ENCODE data around the gene FBLN1.
A peak's percentile ranks its signal among the peaks of the same experiment; 100 is the strongest.
"Not testable (repeated sequence)": the region's sequence is repeated elsewhere in the genome, so short reads cannot be mapped to it uniquely, and the experiment has no call there.

The FBLN1 gene

DNA sequence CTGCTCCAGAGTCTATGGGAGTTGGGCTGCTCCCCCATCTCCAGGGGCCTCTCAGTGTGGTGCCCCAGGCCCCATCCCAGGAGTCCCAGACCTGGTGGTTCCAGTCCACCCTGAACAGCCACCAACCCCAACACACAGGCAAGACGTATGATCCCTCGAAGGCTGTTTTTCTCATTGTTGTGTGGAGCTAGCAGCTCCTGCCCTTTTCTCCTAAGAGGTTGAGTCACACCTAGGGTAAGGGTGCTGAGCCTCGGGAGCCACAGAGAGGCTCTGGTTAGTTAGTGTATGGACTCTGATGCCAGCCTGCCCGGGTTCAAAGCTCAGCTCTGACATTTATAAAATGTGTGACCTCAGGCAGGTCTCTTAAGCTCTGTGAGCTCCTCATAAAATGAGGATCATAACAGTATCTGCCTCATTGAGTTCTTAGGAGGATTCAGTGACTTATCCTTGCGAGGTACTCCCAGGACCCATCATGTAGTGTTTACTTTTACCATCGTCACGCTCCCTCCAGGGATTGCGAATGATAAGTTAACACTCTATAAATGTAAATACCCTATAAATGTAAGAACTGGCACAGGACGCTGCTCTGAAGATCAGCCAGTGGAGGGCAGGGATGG, 47.2 kb downstream of the FBLN1 start:
- no peak for DNase-seq

DNA sequence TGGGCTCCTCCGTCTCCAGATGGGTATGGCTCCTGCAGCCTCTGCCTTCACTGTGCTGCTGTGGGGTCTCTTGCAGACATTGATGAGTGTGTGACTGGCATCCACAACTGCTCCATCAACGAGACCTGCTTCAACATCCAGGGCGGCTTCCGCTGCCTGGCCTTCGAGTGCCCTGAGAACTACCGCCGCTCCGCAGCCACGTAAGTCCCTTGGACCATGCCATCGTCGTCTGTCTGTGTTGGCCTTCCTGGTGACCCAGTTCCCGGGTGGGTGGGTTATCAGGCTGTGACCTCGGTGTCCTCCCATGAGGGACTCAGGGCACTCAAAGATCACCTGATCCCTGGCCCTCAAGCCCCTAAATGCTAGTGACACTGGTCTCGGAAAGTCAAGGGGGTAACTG, 47.7 kb downstream of the FBLN1 start:
- no peak for DNase-seq

DNA sequence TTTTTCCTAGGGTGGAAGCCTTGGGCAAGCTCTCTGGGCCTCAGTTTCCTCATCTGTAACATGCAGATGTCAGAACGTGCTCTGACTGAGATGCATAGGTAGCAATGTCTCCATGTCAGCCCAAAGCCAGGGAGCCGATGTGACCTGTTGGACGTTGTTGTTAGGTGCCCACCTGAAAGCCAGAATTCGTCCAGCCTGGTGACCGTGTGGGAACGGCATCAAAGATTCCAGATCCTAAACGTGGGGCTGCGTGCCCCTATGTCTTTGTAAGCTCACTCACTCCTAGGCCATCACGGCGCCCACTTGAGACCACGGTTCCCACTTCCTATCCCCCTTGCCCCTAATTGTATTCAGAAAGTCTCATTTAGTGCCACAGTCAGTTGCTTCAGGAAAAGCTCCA, 48.2 kb downstream of the FBLN1 start:
- DNase-seq: no peak

DNA sequence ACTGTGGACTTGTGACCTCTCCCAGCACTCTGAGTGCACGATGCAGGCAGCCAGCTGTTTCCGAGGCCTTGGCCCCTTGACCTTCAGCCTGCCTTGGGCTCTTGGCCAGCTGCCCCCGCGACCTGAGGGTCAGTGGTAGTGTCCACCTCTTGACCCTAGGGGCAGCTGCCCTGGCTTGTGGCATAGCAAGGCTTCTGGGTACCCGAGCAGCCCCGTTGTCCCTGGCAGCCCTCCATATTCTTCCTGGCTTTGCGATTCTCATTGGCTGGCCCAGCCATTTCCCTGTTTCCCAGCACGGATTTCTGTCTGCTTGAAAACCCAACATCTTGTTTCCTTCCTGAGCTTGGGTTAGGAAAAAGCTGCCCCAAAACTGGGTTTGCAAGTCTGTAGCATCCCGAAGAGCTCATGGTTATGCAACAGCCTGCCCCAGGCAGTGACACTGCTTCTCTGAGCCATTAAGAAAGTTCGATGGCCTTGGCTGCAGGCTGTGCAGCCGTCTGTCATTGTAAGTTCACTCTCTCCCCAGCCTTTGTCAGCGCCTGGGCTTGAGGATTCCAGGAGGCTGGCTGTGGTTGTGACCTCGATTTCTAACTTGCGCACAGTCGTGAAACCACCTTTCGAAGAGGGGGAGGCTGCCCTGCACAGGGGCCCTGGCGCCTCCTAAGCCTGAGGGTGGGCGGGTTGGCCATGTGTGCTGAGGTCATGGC, 48.8 kb downstream of the FBLN1 start:
- DNase-seq: no peak

DNA sequence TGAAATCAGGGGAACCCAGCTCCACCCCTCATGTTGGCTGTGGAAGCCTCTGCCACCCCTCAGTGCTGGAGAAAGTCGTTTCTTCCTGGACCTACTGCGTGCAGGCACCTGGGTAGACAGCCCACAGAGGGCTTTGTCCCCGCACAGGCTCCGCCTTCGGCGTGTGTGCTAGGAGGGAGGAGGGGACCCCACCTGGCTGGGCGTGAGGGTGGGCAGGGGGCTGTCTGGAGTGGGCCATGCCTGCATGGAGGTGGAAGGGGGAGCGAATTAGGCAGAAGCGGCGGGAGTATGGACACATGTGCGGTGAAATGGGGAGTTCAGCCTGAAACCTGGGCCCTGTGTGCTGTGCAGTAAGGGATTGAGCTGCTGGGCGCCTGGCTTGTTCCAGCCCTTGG, 49.3 kb downstream of the FBLN1 start:
- DNase-seq: no peak

DNA sequence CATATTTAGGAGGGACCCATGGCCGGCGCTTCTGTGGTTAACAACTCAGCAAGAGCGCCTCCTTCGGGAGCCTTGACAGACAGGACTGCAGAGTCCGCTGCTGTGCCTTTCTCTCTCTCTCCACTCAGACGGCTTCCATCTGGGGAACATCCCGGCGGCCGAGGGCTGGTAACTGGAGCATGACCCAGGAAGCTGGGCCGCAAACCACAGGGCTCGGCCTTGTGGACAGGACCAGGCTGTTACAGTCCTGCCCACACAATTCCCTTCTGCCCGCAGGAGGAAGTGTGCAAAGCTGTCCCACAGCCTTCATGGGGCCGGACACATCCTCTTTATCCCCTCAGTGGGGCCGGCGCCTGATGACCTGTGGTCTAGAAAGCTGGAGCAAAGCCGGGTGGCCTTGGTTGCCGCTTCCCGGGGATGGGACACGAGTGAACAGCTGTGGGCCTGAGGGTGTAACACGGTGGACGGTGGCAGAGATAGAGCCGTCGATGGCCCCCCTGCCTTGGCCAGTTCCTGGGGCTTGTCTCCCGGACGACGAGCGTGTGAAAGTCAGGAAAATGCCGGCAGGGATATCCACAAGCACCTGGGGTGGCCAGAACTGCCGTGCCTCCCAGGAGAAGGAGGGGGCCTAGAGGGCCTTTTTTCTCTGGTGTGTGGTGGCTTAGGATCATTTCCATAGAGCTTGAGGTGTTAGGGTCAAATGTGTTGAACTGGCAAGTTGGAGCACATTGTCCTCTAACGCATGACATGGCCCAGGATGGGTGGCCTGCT, 50.1 kb downstream of the FBLN1 start:
- no peak for DNase-seq

DNA sequence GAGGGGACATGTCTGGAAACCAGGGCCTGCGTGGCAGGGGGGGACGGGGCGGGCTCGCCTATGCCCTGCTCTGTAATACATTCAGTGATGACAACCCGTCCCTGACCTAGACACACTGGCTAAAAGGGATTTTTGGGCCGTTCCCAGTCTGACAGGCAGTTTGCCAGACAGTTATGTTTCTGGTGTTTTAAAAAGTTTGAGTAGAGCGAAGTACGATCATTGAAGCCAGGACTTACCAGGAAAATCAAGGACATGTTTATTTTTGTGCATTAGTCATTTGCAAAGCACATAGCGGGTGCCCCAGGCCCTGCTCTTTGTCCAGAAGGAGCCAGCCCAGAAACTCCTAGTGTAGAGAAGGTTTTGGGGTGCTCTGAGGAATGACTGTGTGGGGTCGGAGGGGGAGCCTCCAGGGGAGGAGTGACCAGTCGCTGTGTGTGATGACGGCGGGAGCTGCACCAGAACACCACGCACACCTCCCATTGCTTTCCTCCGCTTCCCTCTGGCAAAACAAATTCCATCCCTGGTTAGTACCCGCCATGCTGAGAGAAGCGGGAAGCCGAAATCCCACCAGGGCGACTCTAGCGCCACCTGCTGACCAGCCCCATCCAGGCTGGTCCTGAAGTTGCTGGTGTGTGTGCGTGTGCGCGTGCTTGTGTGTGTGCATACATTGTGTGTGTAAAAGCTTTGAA, 50.8 kb downstream of the FBLN1 start:
- DNase-seq: peak; percentile 60

DNA sequence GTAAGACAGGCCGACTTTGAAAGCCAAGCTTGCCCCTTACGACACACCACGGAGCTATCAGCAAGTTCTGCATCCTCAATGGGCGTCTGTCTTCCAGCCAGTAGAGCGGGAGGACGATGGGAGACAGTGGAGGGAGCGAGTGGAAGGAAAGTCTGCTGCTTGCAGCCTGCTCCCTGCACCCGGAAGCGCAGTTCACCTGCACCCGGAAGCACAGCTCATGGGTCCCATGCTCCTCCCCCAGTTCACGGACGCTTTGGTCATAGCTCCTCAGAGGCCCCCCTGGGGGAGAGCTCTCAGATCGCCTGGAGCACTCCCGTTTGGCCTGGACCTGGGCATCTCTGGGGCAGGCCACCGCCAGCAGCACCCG, 51.3 kb downstream of the FBLN1 start:
- no peak for DNase-seq

DNA sequence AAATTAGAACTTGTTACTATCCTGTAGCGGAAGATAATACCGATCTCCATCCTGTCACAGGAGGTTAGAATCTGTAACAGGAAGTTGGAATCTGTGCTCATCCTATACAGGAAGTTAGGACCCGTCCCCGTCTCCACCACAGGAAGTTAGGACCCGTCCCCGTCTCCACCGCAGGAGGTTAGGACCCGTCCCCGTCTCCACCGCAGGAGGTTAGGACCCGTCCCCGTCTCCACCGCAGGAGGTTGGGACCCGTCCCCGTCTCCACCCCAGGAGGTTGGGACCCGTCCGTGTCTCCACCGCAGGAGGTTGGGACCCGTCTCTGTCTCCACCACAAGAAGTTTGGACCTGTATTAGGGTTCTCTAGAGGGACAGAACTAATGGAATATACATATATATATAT, 52.2 kb downstream of the FBLN1 start:
- DNase-seq: no peak

DNA sequence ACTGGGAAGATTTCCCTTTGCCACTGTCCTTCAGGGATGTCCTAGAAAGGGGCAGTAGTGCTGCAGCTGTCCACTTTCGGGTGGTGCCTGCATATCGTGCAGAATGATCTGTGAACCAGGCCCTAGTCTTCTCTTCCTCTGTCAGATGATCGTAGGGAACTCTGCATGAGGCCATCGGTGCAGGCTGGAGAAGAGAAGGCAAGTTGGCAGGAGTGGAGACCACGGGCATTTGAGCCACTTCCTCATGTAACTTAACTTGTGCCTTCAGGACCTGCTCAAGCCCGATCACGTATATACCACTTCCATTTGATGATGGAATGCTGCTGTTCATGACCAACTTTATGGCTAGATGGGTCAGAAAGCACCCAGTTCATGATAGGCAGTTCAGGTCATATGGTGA, 55.2 kb downstream of the FBLN1 start:
- DNase-seq: not testable (repeated sequence)

DNA sequence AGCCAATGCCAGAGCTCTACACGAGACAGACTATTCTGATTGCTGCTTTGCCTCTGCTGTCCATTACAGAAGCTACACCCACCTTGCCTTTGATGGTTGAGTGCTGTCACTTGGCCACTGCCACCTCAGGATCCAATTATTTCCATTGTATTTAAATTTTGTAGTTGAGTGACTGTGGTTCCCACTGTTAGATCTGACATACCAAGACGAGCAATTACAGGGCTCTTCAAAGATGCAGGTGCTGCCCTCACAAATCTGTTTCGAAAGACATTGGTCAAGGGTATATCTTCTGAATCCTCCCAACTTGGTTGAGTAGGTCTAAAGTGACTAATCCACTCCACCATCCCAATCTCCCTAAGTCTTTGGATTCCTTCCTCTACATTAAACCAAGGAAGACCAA, 57.4 kb downstream of the FBLN1 start:
- DNase-seq: not testable (repeated sequence)

DNA sequence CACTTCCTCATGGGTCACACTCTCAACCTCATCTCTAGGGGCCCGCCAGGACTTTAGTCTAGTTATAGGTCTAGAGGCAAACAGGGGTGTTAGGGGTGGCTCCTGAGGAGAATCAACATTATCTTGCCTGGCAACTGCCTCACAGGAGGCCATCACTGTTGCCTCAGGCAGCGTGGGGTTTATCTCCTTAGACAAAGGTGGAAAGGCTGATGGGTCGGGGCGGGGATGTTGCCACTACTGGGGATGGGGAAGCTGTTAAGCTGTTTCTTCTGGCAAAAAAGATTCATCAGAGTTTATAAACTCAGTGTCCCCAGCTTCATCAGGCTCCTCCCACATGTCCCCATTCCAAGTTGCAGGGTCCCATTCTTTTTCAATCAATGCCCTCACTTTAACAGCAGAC, 58.1 kb downstream of the FBLN1 start:
- not testable (repeated sequence) for DNase-seq

DNA sequence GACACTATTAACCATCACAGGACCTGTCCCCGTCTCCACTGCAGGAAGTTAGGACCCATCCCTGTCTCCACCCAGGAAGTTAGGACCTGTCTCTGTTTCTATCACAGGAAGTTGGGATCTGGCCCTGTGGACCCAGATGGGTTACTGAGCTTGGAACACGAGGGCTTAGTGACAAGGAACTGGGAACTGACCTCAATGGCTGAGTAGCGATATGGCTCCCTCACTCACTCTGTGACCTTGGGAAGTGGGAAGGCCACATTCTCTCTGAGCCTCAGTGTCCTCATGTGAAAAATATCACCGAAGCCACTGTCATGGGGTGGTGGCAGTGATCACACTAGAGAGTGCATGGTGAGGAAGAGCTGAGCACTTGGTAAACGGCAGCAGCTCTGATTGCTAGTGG, 59.4 kb downstream of the FBLN1 start:
- no peak for DNase-seq

DNA sequence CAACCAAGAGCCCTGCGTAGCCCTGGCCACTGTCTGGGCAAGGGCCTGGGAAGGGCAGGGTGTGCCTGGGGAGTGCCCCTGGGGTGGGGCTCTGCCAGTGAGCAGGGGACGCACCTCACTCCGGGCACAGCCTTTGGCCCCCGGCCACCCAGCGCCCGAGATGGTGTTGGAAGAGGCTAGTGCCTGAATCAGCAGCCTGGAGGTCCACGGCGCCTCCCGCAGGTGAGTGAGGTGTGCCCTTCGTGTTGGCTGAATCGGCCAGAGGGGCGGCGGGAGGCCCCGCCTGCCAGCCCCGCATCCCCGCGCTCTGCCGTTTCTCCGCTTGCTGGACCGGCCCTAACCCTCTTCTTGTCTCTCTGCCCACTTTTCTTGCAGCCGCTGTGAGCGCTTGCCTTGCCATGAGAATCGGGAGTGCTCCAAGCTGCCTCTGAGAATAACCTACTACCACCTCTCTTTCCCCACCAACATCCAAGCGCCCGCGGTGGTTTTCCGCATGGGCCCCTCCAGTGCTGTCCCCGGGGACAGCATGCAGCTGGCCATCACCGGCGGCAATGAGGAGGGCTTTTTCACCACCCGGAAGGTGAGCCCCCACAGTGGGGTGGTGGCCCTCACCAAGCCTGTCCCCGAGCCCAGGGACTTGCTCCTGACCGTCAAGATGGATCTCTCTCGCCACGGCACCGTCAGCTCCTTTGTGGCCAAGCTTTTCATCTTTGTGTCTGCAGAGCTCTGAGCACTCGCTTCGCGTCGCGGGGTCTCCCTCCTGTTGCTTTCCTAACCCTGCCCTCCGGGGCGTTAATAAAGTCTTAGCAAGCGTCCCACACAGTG, 60.1 kb downstream of the FBLN1 start:
- no peak for DNase-seq

DNA sequence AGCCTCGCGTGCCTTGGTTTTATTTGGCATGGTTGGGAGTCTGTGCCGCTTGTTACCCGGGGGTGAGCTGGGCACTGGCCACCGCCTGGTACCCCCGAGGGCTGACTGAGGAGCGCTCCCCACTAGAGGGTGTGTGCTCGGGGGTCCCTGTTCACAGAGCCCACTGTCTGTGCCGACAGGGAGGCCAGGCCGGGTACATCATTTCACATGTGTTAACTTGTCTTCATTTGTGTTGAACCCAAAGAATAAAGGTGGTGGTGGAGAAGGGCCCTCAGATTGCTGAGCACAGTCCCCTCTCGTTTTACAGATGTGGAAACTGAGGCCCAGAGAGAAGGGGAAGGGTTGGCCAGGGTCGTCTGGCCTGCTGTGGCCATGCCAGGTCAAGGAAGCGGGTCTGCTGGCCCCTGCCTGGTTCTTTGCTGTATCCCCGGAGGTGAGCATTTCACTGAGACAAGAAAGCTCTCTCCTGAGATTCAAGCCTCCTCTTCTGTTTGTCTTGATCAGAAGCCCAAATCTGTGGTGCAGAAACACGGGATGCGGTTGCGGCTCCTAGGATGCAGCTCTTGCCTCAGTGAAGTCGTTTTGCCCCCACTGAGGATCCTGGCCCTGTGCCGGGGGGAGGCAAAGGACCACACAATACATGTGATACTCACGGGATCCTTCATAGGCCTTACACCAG, 60.8 kb downstream of the FBLN1 start:
- no peak for DNase-seq

DNA sequence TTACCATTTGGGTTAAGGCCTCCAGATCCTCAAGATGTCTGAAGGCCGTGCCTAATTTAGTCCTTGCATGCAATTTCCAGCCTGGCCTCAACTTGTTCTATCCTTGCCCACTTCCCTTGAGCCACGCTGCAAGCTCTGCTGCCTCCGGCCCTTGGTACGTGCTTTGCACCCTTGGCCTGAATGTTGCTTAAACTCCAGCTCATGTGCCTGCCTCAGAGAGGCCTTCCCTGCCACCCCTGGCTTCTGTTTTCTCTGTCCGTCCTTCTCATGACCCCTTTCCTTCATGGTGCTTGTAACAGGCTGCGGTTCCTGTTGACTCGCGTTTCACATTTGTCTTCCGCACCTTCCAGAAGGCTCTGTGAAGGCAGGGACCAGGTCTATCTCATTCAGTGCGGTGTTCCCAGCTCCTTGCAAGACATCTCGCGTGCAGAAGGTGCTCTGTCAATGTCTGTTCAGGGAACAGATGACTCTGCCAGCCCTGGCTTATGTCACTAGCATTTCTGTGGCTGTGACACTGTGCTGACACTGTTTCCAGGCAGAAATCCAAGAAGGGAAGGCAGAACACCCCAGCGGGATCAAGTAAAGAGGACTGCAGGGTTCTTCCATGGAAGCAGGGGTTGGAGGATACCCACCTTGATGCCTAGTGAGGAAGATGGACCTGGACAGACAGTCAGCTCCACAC, 61.8 kb downstream of the FBLN1 start:
- no peak for DNase-seq

DNA sequence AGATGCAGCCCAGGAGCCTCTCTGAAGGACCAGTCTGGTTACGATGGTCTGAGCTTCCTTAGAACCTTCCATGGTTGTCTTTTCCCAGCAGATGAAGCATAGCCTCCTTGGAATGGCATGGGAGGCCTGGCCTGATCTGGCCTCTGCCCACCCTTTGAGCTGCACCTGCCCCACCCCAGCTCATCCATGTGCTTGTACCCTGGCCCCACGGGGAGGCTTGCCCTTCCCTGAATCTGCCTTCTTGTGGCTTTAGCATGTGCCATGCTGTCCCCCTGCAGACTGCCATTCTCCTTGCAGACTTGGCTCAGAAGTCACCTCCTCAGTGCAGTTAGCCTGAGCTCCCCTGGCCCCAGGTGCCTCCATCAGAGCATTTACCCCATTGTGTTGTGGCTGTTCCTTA, 62.5 kb downstream of the FBLN1 start:
- no peak for DNase-seq

DNA sequence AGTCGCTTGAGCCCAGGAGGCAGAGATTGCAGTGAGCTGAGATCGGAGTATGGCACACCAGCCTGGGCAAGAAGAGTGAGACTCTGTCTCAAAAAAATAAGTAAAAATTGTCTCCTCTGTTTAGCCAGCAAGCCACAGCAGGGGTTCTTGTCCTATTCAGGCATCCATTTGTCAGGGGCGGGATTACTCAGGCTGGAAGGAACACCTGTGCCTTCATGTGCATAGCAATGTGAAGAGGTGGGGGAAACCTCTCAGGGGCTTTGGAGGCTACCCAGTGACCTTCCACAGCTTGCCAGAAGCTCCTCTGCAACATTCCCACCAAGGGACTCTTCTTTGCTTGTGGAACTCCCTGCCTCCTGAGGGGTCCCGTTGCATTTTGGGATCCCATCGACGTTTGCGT, 63.3 kb downstream of the FBLN1 start:
- DNase-seq: no peak

DNA sequence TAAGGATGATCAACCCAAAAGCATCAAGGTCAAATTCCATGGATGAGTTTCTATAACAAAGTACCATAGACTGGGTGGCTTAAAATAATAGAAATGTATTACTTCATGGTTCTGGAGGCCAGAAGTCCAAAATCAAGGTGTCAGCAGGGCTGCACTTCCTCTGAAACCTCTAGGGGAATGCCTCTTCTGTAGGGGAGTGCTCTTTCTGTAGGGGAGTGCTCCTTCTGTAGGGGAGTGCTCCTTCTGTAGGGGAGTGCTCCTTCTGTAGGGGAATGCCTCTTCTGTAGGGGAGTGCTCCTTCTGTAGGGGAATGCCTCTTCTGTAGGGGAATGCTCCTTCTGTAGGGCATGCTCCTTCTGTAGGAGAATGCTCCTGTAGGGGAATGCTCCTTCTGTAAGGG, 65.5 kb downstream of the FBLN1 start:
- no peak for DNase-seq

DNA sequence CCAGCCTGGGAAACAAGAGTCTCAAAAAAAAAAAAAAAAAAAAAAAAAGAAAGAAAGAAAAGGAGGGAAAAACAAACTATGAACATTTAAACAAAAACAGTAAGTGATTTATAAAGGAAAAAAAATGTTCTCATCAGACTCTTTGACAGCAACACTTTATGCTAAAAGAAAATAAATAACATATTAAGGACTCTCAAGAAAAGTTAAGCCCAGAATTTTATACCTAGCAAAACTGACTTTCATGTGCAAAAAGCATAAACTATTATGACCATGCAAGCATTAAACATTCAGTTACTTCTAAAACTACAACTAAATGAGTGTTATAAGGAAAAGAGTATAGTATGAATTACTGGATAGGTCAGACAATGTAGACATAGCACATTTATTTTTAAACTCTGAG, 68.4 kb downstream of the FBLN1 start:
- DNase-seq: no peak

DNA sequence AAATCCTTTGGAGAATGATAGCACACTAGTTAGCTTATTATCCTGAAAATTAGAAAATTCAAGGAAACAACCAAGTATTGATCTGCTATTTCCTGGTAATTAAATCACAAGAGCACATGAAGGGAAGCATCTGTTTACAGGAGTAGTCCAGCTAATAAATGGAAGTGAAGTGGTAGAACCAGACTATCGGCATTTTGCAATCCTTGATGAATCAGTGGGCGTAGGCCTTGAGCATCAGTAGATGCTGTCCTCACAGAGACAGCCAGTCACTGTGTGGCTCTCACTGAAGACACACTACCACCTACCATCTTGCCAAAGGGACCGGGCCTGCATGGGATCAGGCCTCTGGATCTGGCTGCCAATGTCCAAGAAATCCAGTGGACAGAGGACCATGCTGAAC, 69.8 kb downstream of the FBLN1 start:
- no peak for DNase-seq

Data from activated CD4-positive, alpha-beta T cell treated with anti-CD3 and anti-CD28 coated beads, Interleukin-10, Interleukin-2, amounts not matched to agents 100 ng/mL and 50 ng/mL, durations not matched to agents 16 hours and 8 hours (primary cell).